ENCODE results near the gene BAHCC1.

BAHCC1 gene

DNA sequence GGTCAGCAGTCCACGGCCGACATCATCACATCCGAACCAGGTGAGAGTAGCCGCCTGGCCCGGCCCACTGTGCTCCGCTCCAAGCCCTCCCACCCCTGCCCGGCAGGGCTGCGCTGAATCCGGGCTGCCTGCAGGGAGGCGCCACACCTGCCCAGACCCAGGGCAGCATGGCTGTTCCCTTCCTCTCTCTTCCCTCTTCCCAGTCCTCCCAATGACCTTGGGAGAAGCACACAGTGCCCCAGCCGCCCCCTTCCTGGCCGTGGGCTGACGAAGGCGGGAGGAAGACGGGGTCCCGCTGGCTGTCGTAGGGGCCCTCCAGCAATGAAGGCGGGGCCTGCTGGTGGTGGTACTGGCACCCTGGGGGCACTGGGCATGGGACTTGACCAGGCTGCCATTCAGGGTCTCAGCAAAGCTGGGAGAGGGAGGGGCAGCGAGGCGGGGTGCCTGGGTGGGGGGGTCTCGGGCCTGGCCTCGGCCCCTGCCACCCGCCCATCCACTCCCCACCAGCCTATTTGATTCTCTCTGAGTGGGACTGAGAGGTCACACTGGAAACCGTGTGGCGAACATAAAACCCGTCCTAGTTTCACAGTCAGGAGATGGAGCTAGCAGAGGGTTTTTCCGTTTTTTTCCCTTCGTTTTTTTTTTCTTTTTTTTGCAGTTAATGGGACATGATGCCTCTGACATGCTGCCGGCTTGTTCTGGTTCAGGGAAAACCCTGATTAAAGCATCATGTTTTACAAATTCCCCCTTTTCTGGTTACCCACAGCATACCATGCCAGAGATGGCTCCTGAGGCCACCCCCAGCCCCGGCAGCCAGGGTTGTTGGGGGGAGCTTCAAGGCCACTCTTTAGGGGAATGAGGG, 50.6 kb downstream of the BAHCC1 start:
- DNase-seq, result no peak

GRCh38 chr17:81447331-81447933, 52.2 kb downstream of the BAHCC1 start:
- no peak for DNase-seq

- no peak for DNase-seq
Observed at GRCh38 chr17:81448442-81448841, 53.2 kb downstream of the BAHCC1 start.

GRCh38 chr17:81448950-81449349, 53.7 kb downstream of the BAHCC1 start:
- DNase-seq, result no peak

GRCh38 chr17:81449351-81449750, 54.1 kb downstream of the BAHCC1 start:
- DNase-seq, result no peak

GRCh38 chr17:81451823-81452222, 56.6 kb downstream of the BAHCC1 start:
- DNase-seq, result no peak

DNA sequence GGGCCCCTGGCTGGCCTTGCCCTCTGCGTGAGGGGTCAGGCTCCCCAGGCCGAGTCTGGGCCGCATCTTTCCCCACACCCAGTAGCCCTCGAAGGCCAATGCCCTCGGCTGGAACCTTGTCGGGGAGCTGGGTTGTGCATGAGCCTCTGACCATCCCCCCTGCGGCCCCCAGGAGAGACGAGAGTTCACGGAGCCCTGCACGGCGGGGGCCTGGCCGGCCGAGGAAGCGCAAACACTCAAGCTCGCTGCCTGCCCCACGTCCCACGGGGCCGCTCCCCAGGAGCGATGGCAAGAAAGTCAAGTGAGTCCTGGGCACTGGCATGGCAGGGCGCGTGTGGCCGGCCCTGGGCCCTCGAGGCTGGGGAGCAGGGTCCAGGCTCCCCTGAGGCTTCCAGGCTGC, 57.3 kb downstream of the BAHCC1 start:
- DNase-seq, result no peak

DNA sequence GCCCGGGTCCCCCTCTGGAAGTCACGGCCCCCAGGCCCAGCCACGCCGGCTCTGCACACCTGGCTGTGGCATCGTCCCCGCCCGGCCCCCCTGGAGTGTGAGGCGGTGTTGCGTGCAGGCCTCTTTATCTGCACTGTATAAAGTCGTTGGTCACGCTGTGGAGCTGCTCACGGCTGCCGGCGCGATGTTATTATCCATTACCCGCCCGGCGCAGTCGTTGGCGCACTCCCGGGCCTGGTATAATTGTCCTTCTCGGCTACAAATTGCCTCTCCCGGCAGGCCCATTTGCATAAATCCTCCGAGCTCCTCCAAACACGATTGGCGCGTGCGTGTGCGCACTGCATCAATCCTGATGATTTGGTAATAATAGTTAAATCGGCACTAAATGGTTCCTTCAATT, 57.8 kb downstream of the BAHCC1 start:
- no peak for DNase-seq

- DNase-seq, result no peak
Observed at GRCh38 chr17:81453712-81454111, 58.5 kb downstream of the BAHCC1 start.

DNA sequence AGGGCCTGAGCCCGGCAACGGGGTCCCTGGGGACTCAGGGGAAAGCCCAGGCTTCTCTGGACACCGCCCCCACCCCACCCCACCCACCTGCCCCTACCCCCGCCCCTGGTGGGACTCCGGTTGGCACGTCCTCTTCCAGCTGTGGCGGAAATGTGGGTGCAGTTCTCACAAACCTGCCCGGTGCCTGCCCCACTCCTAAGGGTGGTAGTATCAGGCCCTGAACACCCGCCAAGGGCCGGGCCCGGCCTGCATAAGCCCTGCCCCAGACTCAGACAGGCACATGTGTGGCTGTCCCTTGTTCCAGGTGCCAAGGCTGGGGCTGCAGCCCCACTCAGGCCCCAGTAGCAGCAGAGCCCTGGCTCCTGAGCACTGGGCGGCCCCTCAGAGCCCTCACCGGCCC, 59.2 kb downstream of the BAHCC1 start:
- DNase-seq, result no peak

DNA sequence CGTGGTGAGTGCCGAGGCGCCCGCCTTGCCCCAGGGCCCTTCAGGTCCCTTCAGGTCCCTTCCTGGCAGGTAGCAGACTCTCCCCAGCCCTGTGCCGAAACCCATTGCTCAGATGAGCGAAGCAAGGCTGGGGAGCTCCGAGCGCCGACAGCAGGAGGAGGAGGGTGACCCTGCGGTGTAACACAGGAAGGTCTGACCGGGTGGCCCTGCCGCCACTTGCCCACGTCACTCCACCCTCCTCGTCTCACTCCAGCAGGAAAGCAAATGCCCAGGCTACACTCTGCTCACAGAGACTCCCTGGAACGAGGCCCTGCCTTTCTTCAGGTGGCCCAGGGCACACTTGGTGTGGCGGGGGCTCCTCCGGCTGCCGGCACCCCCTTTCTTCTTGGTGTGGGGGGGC, 60.1 kb downstream of the BAHCC1 start:
- DNase-seq, result no peak

DNA sequence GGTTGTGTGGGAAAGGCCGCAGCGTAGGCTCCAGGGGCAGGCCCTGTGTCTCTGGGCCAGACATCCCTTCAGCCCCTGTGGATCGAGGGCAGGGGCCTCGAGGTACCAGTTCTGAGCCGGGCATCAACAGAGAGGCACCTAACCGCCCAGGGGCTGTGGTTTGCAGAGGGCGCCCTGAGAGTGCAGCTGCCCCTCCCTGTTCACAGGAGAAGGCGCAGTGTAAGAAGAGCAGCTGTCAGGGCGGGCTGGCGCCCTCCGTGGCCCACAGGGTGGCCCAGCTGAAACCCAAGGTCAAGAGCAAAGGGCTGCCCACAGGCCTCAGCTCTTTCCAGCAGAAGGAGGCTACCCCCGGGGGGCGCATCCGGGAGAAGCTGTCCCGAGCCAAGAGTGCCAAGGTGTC, 60.8 kb downstream of the BAHCC1 start:
- no peak for DNase-seq

- DNase-seq, result no peak
Observed at GRCh38 chr17:81456798-81457197, 61.5 kb downstream of the BAHCC1 start.

DNA sequence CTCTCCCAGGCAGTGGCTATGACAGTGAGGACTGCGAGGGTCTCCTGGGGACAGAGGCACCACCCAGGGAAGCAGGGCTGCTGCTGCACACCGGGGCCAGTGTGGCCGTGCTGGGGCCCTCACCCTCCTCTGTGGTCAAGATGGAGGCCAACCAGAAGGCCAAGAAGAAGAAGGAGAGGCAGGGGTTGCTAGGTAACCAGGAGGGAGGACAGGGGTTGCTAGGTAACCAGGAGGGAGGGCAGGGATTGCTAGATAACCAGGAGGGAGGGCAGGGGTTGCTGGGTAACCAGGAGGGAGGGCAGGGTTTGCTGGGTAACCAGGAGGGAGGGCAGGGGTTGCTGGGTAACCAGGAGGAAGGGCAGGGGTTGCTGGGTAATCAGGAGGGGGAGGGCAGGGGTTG, 62.1 kb downstream of the BAHCC1 start:
- DNase-seq, result no peak

- no peak for DNase-seq
Observed at GRCh38 chr17:81457917-81458555, 62.8 kb downstream of the BAHCC1 start.

GRCh38 chr17:81458628-81459027, 63.4 kb downstream of the BAHCC1 start:
- DNase-seq, result no peak

GRCh38 chr17:81459224-81459623, 64.0 kb downstream of the BAHCC1 start:
- no peak for DNase-seq

- DNase-seq, result no peak
Observed at GRCh38 chr17:81459864-81460263, 64.6 kb downstream of the BAHCC1 start.

- DNase-seq, result no peak
Observed at GRCh38 chr17:81460856-81461460, 65.7 kb downstream of the BAHCC1 start.

DNA sequence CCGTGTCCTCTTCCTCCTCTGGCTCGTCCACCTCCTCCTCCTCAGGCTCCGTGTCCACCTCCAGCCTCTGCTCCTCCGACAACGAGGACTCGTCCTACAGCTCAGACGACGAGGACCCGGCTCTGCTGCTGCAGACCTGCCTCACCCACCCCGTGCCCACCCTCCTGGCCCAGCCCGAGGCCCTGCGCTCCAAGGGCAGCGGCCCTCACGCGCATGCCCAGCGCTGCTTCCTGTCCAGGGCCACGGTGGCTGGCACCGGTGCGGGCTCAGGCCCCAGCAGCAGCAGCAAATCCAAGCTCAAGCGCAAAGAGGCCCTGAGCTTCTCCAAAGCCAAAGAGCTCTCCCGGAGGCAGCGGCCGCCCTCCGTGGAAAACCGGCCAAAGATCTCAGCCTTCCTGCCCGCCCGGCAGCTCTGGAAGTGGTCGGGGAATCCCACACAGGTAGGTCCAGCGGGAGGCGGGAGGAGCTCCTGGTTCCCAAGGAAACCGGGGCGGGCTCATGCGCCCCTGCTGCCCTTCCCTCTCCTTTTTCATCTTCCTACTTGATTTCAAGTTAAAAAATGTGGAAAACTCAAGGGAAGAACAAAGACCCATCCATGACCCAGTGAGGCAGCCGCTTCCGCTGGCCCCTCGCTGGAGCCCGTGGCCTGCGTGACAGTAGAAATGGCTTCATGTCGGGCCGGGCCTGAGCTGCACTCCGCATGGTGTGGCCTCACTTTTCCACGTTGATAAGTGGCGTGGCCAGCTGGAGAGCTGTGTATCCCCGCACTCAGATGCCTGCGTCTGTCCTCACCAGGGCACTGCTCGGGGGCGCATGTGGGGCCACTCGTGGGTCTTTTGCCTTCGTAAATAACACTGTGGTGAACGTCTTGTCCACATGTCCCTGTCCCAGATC, 66.6 kb downstream of the BAHCC1 start:
- no peak for DNase-seq

- DNase-seq, result no peak
Observed at GRCh38 chr17:81462506-81463125, 67.4 kb downstream of the BAHCC1 start.

- no peak for DNase-seq
Observed at GRCh38 chr17:81463506-81463905, 68.2 kb downstream of the BAHCC1 start.
